ENCODE results near the gene MYDGF.

GRCh38 chr19:4687396-4687795 is 17.3 kb upstream of the MYDGF start:
- no peak for TF ChIP-seq ZBTB21 (tag by site-specific recombination; IDR thresholded peaks at IDR 0.05)
- no peak for TF ChIP-seq REPIN1 (tag by site-specific recombination; IDR thresholded peaks at IDR 0.05; ENCODE audit: low read depth)
- no peak for TF ChIP-seq ZNF214 (tag by site-specific recombination; IDR thresholded peaks at IDR 0.05; ENCODE audit: borderline replicate concordance)
- no peak for TF ChIP-seq ZNF704 (tag by site-specific recombination; IDR thresholded peaks at IDR 0.05)
- no peak for TF ChIP-seq CTCF (tag by site-specific recombination; IDR thresholded peaks at IDR 0.05)
- TF ChIP-seq ZNF623 (tag by site-specific recombination; IDR thresholded peaks at IDR 0.05): no peak
- TF ChIP-seq YY1 (tag by site-specific recombination; IDR thresholded peaks at IDR 0.05): no peak
- TF ChIP-seq ZNF549 (tag by site-specific recombination; IDR thresholded peaks at IDR 0.05): no peak
- no peak for TF ChIP-seq ZNF280D (tag by site-specific recombination; IDR thresholded peaks at IDR 0.05)
- no peak for TF ChIP-seq TCF7L2 (IDR thresholded peaks at IDR 0.05; ENCODE audit: borderline replicate concordance, low read depth, low read length)
- no peak for TF ChIP-seq PRDM4 (tag by site-specific recombination; IDR thresholded peaks at IDR 0.05)
